Endothelial cell of coronary artery (primary cell): Measurements from ENCODE around the gene SLC30A4. TPM values are rescaled to one million over a fixed set of nuclear protein-coding genes. Genes with fewer than 3 reads are reported as not detected.

Source experiments
- total RNA-seq: library from RNA; depleted of rRNA; stranded (reverse); fragments of >200 nt; gene quantifications from 2 replicates; pipeline ENCODE4 v1.2.3, GENCODE V29; 2014

The SLC30A4 gene
- total RNA-seq: 4.1 and 5.8 TPM in 2 replicates

GRCh38 chr15:45522328-45523165 lies at the start of gene SLC30A4:
Gene SLC30A4 (minus strand): TSS chr15:45522755. CDS start chr15:45522354, 401 bp downstream.

Other genes starting within 250 kb of the SLC30A4 start
- gene GATM, start 144.2 kb downstream of the SLC30A4 start, total RNA-seq: 0.28 and 0.45 TPM in 2 replicates
- 42.6 and 45.2 TPM in 2 replicates for gene BLOC1S6, start 64.6 kb upstream of the SLC30A4 start, total RNA-seq
- gene SQOR, start 112.3 kb upstream of the SLC30A4 start, total RNA-seq: 23.6 and 46.6 TPM in 2 replicates